ENCODE measurements around the gene LEF1.

The LEF1 gene

DNA sequence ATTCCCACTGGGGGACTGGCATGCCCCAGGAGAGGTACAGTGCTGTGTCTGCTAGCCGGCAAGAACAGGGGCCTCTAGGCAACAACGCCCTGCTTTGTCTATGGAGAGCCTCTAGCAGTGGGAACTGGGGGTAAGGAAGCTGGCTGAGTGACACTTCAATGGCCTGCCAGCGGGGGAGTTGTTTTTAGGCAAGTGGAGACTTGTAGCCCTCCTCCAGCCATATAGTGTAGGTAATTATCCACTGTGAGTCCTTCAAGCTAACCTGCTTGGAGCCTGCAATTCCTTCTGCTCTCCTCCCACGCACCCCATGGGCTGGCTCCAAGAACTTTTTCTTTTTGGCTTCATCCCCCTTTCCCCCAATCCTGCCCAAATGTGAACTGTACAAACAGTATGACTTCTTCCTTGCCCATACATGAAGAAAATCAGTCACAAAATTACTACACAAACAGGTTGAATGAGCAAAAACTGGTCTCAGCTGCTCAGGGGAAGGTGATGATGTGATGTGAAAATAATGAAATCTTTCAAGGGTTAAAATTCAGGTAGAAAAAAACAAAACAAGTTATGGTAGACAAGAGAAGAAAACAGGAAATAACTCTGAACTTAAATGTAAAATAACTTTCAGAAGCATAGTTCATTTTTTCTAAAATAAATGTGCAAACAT lies 33.1 kb downstream of the LEF1 start:
- Histone ChIP-seq H3K79me2 (ENCODE audit: low read length) (peaks cover 20% of the 10 kb centered on the region; the same call in 1 of the 2 replicates), H3K27me3 (ENCODE audit: low read depth, low read length) (no peaks in the 10 kb centered on the region), H3K9ac (ENCODE audit: low read length) (no peak overlapping the region), H3K4me1 (ENCODE audit: low read length) (peaks cover 6% of the 10 kb centered on the region), H3K4me2 (ENCODE audit: low read length) (no peak overlapping the region), H3K27ac (ENCODE audit: low read length) (no peak overlapping the region), H4K20me1 (ENCODE audit: insufficient read depth, low read length) (no peaks in the 10 kb centered on the region), H3K9me3 (ENCODE audit: insufficient read depth, low read length) (no peaks in the 10 kb centered on the region), H3K36me3 (replicated peaks; ENCODE audit: low read depth, low read length) (no peaks in the 10 kb centered on the region), H3K4me3 (ENCODE audit: low read length) (no peak overlapping the region), H2AFZ (ENCODE audit: low read depth, low read length) (no peak overlapping the region)
- TF ChIP-seq, protein P1, sequence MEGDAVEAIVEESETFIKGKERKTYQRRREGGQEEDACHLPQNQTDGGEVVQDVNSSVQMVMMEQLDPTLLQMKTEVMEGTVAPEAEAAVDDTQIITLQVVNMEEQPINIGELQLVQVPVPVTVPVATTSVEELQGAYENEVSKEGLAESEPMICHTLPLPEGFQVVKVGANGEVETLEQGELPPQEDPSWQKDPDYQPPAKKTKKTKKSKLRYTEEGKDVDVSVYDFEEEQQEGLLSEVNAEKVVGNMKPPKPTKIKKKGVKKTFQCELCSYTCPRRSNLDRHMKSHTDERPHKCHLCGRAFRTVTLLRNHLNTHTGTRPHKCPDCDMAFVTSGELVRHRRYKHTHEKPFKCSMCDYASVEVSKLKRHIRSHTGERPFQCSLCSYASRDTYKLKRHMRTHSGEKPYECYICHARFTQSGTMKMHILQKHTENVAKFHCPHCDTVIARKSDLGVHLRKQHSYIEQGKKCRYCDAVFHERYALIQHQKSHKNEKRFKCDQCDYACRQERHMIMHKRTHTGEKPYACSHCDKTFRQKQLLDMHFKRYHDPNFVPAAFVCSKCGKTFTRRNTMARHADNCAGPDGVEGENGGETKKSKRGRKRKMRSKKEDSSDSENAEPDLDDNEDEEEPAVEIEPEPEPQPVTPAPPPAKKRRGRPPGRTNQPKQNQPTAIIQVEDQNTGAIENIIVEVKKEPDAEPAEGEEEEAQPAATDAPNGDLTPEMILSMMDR (IDR thresholded peaks at IDR 0.05; ENCODE audit: low read depth, low read length), result no peak
- TF ChIP-seq EZH2phosphoT487 (IDR thresholded peaks at IDR 0.05; ENCODE audit: low read depth), result no peak

DNA sequence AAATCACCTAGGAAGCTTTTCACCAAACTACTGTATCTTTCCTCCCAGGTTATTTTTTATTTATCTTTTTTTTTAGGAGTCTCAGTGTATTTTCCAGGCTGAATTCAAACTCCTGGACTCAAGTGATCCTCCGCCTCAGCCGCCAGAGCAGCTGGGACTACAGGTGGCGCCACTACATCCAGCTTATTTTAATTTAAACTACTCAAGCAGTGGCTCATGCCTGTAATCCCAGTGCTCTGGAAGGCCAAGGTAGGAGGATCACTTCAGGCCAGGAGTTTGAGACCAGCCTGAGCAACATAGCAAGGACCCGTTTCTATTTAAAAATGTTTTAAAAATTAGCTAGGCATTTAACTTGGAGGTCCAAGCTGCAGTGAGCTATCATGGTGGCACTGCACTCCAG lies 37.8 kb downstream of the LEF1 start:
- H3K36me3 ChIP-seq (replicated peaks; ENCODE audit: low read depth, low read length), result no peaks in the 10 kb centered on the region
- H4K20me1 ChIP-seq (ENCODE audit: insufficient read depth, low read length), result no peaks in the 10 kb centered on the region
- no peak overlapping the region for H3K4me3 ChIP-seq (ENCODE audit: low read length)
- H3K4me2 ChIP-seq (ENCODE audit: low read length), result no peak overlapping the region
- no peak overlapping the region for H2AFZ ChIP-seq (ENCODE audit: low read depth, low read length)
- H3K27ac ChIP-seq (ENCODE audit: low read length), result no peak overlapping the region
- no peaks in the 10 kb centered on the region for H3K27me3 ChIP-seq (ENCODE audit: low read depth, low read length)
- H3K4me1 ChIP-seq (ENCODE audit: low read length), result peaks cover 4% of the 10 kb centered on the region
- H3K9ac ChIP-seq (ENCODE audit: low read length), result no peak overlapping the region
- peaks cover 10% of the 10 kb centered on the region; the same call in 1 of the 2 replicates for H3K79me2 ChIP-seq (ENCODE audit: low read length)
- no peak for TF ChIP-seq EZH2phosphoT487 (IDR thresholded peaks at IDR 0.05; ENCODE audit: low read depth)
- TF ChIP-seq, protein P1 (IDR thresholded peaks at IDR 0.05; ENCODE audit: low read depth, low read length), result peak; percentile 32; the same call in 1 of the 2 replicates
- no peaks in the 10 kb centered on the region for H3K9me3 ChIP-seq (ENCODE audit: insufficient read depth, low read length)

DNA sequence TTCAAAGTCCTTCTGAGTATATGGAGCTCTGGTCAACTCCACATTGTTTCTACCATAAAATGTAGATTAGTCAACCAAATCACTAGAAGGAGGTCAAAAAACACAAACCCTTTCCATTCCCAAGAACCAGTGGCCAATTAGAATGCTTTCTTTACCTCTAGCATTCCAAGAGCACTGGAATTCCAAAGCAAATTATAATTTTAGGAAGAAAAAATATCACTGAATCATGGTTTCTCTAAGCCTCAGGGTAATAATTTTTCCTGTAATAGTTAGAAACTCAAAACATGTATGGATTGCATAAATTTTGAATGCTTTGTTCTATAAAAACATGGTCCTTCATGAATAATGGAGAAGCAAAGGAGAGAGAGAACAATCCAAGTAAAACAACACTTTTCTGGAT lies 39.5 kb downstream of the LEF1 start:
- Histone ChIP-seq H4K20me1 (ENCODE audit: insufficient read depth, low read length) (no peaks in the 10 kb centered on the region), H3K4me2 (ENCODE audit: low read length) (no peak overlapping the region), H3K27me3 (ENCODE audit: low read depth, low read length) (no peaks in the 10 kb centered on the region), H3K9me3 (ENCODE audit: insufficient read depth, low read length) (no peaks in the 10 kb centered on the region), H3K36me3 (replicated peaks; ENCODE audit: low read depth, low read length) (no peaks in the 10 kb centered on the region), H2AFZ (ENCODE audit: low read depth, low read length) (no peak overlapping the region), H3K4me3 (ENCODE audit: low read length) (no peak overlapping the region), H3K9ac (ENCODE audit: low read length) (no peak overlapping the region), H3K27ac (ENCODE audit: low read length) (no peak overlapping the region), H3K4me1 (ENCODE audit: low read length) (no peaks in the 10 kb centered on the region), H3K79me2 (ENCODE audit: low read length) (peaks cover 3% of the 10 kb centered on the region; the same call in 1 of the 2 replicates)
- TF ChIP-seq, protein P1 (IDR thresholded peaks at IDR 0.05; ENCODE audit: low read depth, low read length), result no peak
- TF ChIP-seq EZH2phosphoT487 (IDR thresholded peaks at IDR 0.05; ENCODE audit: low read depth), result no peak

DNA sequence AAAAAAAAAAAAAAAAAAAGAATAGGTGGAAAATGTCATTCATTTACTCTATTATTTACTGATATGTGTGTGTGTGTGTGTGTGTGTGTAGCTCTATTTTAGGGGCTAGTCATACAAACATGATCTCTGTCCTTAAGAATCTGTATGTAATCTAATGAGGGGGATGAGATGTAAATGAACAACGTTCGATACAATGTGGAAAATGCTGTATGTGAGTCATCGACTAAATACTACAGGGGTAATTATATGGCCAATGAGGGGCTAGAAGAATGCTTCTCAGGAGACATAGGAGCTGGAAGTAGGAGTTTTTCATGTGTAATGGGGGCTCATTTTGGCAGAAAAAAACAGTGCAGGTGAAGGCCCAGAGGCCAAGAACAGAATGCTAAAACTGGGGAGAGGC lies 41.9 kb downstream of the LEF1 start:
- no peak overlapping the region for H3K4me2 ChIP-seq (ENCODE audit: low read length)
- H3K36me3 ChIP-seq (replicated peaks; ENCODE audit: low read depth, low read length), result no peaks in the 10 kb centered on the region
- no peak overlapping the region for H2AFZ ChIP-seq (ENCODE audit: low read depth, low read length)
- H4K20me1 ChIP-seq (ENCODE audit: insufficient read depth, low read length), result no peaks in the 10 kb centered on the region
- no peaks in the 10 kb centered on the region for H3K27me3 ChIP-seq (ENCODE audit: low read depth, low read length)
- no peaks in the 10 kb centered on the region for H3K9me3 ChIP-seq (ENCODE audit: insufficient read depth, low read length)
- H3K9ac ChIP-seq (ENCODE audit: low read length), result no peak overlapping the region
- peaks cover 3% of the 10 kb centered on the region; the same call in 1 of the 2 replicates for H3K79me2 ChIP-seq (ENCODE audit: low read length)
- H3K27ac ChIP-seq (ENCODE audit: low read length), result no peak overlapping the region
- no peaks in the 10 kb centered on the region for H3K4me1 ChIP-seq (ENCODE audit: low read length)
- H3K4me3 ChIP-seq (ENCODE audit: low read length), result no peak overlapping the region
- TF ChIP-seq, protein P1 (IDR thresholded peaks at IDR 0.05; ENCODE audit: low read depth, low read length), result no peak
- TF ChIP-seq EZH2phosphoT487 (IDR thresholded peaks at IDR 0.05; ENCODE audit: low read depth), result no peak
